Activated CD8-positive, alpha-beta memory T cell treated with anti-CD3 and anti-CD28 coated beads for 48 hours (primary cell): ENCODE data around the gene CFAP68.

Experiments used
- DNase-seq, 3 experiments: peaks; one replicate each; pipeline ENCODE4 v3.0.0-alpha.2; 2020; ENCODE audit warnings: low read depth in 2 of 3, low spot score in 2 of 3

The CFAP68 gene

DNA sequence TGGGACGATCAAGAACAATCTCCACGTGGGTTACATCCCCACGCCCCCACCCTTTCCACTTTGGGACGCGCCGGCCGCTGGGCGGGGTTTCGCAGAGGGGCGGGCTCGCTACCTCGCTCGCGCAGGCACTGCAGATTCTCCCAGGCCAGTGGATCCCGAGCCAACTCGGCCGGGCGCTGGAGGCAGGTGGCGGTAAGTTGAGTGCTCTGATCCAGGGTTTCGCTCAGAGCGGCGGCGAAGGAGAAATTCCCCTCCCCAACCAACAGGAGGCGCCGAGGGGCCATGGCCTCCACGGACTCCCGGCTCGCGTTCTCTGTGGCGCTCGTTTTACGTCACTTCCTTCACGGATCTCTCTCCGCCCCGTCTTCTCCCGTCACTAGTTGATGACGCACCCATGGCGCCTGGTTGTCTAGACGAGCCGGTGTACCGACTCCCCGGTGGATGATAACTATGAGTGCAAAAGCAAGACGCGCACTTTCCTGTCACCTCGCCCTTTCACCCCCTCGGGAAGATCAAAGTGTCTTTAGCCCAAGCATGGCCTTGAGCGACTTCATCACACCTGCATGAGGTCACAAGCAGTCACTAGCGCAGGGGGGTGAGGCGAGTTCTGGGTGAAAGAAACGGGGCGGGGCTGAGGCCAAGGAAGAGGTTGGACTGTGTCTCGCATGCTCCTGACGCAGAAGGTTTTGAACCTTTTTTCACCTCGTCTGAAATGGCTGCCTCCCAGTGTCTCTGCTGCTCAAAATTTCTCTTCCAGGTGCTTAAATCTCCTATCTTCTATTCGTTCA is at the start of gene CFAP68, which contains the start of gene FDXACB1:
TSS of gene CFAP68 (plus strand) at position 693 of the 788 bp plus-strand sequence. CDS start at position 713, 20 bp downstream.
TSS of gene FDXACB1 (minus strand) at position 317 of the 788 bp plus-strand sequence. CDS start at position 284, 33 bp downstream.
- DNase-seq, result peak; percentile 85 to 93 (median 86)

GRCh38 chr11:111833524-111833923 is 45.8 kb upstream of the CFAP68 start:
- no peak for DNase-seq

DNA sequence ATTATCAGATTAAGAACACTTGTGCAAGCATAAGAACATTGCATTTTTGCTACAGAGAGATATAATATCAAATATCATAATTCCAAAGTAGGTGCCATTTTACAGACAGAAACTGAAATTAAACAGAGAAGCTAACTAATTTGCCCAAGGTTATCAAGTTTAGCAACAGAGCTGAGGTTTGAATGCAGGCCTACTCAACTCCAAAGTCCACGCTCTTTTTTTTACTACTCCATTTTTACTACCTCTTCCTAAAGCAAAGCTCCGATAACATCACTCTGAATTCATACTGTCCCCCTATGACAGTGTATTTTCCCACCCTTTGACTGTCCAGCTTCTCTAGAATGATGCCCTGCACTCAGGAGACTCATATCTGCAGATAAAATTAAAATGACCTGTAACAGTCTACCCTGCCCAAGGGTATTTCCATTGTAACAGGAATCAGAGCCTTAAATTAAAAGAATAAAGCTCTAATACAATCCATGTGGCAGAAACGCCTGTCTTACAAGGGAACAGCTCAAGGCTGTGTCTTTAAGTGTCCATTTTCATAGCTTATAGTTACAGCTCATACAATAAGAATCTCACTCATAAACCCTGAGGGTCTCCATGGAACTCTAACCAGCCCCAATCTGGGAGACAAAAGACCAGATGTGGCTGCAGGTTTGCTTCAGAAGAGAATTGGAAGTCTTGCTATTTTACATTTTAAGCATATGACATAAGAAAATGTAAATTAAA is 44.7 kb upstream of the CFAP68 start:
- DNase-seq, result no peak

DNA sequence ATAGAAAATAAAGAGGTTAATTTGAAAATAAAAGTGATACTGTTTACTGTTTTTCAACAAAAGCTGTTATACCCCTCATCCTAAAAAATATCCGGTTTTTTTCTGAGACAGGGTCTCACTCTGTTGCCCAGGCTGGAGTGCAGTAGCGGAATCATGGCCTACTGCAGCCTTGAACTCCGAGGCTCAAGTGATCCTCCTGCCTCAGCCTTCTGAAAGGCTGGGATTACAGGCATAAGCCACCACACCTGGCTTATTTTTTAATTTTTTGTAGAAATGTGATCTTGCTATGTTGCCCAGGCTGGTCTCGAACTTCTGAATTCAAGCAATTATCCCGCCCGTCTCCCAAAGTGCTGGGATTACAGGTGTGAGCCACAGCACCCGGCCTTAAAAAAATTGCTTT is 43.7 kb upstream of the CFAP68 start:
- no peak for DNase-seq

DNA sequence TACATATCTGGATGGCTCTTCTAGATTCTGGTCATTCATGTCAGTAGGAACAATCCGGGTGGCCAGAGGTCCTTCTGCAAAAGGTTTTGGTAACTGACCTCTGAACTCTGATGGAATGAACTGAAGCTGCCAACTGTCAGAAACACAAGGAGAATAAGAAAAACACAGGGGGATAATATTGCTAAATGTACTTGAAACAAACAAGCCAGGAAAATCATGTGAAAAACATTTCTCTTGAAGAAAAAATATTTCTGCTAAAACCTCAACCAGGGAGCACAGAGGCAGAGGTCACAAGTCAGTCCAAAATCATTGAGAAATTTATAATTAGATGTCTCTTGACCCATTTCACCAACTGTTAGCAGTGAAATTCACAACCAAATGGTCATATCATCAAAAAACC is 43.2 kb upstream of the CFAP68 start:
- DNase-seq, result no peak

GRCh38 chr11:111836721-111837120 is 42.6 kb upstream of the CFAP68 start:
- DNase-seq, result no peak

DNA sequence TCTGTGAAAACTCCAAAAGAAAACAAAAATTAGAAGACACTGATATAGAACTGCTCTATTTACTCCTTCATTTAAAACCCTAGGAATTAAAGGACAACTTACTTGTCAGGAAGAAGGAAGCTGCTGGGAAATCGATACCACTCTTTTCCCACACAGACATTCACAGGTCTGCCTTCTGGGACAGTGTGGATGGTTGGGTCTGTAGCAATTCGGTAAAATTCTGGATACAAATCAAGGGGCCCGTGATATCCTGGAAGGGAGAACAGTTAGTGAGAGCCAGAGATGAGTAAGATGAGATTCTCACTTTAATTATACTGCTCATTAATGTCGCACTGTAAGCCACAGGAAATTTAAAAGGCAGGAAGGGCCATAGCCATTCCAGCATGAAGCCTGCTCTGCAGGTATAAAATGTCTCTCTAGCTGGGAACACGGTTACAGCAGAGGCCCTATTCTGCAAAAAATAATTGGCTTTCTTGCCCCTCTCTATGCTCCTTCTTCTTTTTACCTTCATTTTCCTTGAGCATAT is 41.9 kb upstream of the CFAP68 start:
- DNase-seq, result no peak

DNA sequence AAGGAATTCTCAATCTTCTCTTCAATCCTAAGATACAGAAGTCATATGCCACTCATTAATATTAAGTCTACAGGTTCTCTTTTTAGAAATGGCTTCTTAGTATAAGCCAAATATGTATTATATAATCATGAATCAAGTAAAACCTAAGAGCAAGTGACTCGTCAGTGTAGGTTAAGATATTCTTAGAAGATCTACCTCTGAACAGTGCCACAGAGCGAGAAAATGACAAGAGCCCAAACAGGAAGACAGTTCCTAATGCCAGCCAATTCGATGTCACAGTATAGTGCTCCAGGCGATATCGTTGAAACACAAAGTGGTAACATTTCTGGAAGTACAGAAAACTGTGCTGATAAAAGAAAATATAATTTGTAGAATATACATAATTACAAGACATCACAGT is 41.3 kb upstream of the CFAP68 start:
- DNase-seq, result no peak

DNA sequence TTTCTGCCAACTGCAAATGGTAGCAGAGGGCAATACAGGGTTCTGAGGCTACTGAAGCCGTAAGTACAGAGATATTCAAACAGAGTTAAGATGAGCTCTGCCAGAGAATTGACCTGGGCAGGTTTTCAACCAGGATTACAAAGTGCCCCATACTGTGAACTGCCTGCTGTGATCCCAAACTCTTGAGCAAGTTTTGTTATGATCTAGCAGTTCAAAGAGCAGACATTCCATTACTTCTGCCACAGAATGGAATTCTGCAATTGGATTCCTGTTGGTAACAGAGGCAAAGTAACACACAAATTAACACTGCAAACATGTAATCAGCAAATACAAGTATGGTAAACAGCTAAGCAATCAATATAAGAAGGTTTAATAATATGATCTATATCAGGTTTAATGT is 39.2 kb upstream of the CFAP68 start:
- no peak for DNase-seq

DNA sequence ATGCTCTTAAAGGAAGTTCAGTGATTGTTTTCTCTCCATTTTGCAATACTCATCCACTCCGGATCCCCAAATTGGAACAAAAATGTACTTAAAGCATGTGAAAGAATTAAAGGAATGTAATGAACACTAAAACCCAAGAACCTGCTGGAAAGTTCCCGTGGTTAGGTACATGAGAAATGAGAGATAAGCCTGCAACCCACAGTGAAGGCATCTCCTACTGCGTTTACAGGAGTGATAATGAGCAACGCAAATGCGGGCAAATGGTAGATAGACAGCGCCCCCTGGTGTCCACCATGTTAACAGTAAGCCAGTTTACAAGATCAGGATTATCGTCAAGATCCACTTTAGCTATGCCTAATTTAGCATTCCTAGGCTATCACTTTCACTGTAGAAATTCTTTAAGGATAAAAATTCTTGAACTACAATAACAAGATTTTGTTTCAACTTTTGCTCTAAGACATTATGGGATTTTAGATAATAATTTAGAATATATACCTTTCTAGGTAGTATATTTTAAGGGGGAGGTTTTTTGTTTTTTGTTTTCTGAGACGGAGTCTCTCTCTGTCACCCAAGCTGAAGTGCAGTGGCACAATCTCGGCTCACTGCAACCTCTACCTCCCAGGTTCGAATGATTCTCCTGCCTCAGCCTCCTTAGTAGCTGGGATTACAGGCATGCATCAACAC is 37.8 kb upstream of the CFAP68 start:
- DNase-seq, result peak; percentile 51 to 87 (median 76)

- no peak for DNase-seq
Measured at GRCh38 chr11:111843661-111844060, 35.7 kb upstream of the CFAP68 start.

GRCh38 chr11:111845276-111846028 is 33.9 kb upstream of the CFAP68 start:
- no peak for DNase-seq

GRCh38 chr11:111846063-111846462 is 33.3 kb upstream of the CFAP68 start:
- DNase-seq, result no peak

- no peak for DNase-seq
Measured at GRCh38 chr11:111846636-111847035, 32.7 kb upstream of the CFAP68 start.

DNA sequence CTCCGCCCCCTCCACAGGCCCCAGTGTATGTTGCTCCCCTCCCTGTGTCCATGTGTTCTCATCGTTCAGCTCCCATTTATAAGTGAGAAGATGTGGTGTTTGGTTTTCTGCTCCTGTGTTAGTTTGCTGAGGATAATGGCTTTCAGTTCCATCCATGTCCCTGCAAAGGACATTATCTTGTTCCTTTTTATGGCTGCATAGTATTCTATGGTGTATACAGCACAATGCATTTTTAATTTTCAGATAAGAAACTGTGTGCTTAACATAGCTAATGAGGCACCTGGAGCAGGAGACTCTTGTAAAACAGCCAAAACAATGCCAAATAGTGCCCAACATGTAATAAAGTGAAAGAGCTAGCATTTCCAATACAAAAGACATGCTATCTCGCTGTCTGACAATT is 29.7 kb upstream of the CFAP68 start:
- DNase-seq, result no peak

DNA sequence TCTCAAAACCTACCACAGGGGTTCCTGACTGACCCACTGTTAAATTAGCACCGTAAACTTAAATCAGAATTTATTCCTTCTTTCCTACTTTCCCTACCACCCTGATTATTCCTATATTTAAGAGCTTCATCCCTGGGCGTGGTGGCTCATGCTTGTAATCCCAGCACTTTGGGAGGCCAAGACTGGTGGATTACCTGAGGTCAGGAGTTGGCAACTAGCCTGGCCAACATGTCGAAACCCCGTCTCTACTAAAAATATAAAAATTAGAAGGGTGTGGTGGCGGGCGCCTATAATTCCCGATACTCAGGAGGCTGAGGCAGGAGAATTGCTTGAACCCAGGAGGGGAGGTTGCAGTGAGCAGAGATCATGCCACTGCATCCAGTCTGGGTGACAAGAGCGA is 28.3 kb upstream of the CFAP68 start:
- DNase-seq, result no peak

DNA sequence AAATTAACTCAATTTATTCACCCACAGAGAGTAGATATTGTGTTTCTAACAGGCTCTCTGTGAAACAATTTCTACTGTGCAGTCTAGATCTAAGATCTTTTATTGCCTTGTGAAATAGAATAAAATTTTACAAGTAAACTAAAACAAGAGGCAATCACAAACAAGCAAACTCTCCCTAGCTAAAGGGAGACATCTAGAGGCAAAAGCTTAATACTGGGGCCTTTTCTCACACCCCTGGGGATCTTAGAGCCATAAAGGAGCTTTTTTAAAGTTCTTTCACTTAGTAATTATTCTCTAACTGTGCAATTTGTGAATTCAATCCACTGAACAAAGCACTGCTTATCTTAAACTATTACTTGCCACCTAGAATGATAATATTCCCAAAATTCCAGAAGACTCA is 27.7 kb upstream of the CFAP68 start:
- DNase-seq, result no peak

- no peak for DNase-seq
Measured at GRCh38 chr11:111852103-111852502, 27.2 kb upstream of the CFAP68 start.

DNA sequence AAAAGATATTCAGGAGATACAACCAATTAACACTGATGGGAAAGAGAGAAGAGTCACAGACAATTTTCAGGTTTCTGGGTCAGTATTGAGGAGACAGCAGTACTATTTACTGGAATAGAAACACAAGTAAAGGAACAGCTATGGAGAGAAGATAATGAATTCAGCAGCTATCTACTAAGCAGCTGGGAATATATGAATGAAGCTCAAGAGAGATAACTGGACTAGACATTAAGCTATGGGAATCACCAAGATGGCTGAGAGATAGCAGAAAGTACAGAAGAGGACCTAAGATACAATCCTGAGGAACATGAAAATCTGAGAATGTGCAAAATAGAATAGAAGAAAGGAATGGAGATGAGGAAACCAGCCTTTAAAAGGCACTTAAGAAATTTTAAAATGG is 23.8 kb upstream of the CFAP68 start:
- no peak for DNase-seq

DNA sequence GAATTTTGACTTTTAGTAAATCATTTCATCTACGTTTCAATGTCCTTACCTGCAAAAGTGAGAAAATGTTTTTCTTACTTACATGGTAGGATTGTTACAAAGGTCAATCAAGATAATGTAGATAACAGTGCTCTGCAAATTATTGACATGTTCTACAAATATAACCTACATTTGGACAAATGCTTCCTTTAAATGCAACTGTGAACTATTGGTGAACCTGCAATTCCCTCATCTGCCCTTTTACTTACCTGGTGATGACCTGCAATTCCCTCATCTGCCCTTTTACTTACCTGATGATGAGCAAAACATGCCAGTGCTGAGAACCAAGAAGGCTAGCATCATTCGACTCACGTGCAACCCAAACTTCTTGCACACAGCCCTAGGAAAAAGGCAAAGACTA is 19.1 kb upstream of the CFAP68 start:
- DNase-seq, result no peak

DNA sequence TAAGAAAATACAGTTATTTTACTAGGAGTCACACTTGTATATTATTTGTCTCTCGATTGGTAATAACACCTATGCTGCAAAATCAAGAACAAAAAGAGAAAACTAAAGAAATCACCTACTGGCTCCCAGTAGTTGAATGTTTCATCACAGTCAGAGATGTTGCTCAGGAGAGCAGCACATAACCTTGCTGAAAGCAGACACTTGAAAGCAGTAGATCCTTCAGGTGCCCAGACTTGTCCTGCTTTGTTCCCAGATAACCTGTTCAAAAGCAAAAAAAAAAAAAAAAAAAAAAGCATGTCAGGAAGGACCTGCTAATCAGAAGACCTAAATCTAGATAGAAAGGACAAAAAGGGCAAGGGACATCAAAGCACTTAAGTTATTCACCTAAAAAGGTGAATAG is 9.2 kb upstream of the CFAP68 start:
- no peak for DNase-seq
